HG03439 (cell line): ENCODE results near the gene CCL13.

ENCODE experiments used
- ATAC-seq: cut with Tn5 transposase; IDR thresholded peaks from one replicate; pipeline ENCODE4 v1.9.1; 2021; ENCODE audit warnings: mild to moderate bottlenecking, moderate library complexity; ENCODE audit not compliant: unreplicated experiment

CCL13 gene

GRCh38 chr17:34383216-34383615, 26.9 kb downstream of the CCL13 start:
- no peak for ATAC-seq

GRCh38 chr17:34384271-34384670, 28.0 kb downstream of the CCL13 start:
- ATAC-seq: no peak

GRCh38 chr17:34384822-34385605, 28.7 kb downstream of the CCL13 start:
- no peak for ATAC-seq

GRCh38 chr17:34386343-34386696, 30.0 kb downstream of the CCL13 start:
- ATAC-seq: no peak

- ATAC-seq: no peak
Observed at GRCh38 chr17:34386697-34387550, 30.6 kb downstream of the CCL13 start.

- ATAC-seq: no peak
Observed at GRCh38 chr17:34387566-34387965, 31.3 kb downstream of the CCL13 start.

GRCh38 chr17:34389126-34389750, 33.0 kb downstream of the CCL13 start:
- no peak for ATAC-seq

- ATAC-seq: no peak
Observed at GRCh38 chr17:34390649-34391048, 34.4 kb downstream of the CCL13 start.

GRCh38 chr17:34391241-34391640, 35.0 kb downstream of the CCL13 start:
- ATAC-seq: no peak

- ATAC-seq: no peak
Observed at GRCh38 chr17:34393401-34393800, 37.1 kb downstream of the CCL13 start.

GRCh38 chr17:34397265-34397664, 41.0 kb downstream of the CCL13 start:
- no peak for ATAC-seq

- no peak for ATAC-seq
Observed at GRCh38 chr17:34398990-34399389, 42.7 kb downstream of the CCL13 start.

GRCh38 chr17:34399725-34400124, 43.4 kb downstream of the CCL13 start:
- ATAC-seq: no peak

- ATAC-seq: no peak
Observed at GRCh38 chr17:34400301-34400931, 44.1 kb downstream of the CCL13 start.

GRCh38 chr17:34401165-34401564, 44.9 kb downstream of the CCL13 start:
- ATAC-seq: no peak

- ATAC-seq: no peak
Observed at GRCh38 chr17:34403006-34403405, 46.7 kb downstream of the CCL13 start.

GRCh38 chr17:34406226-34406625, 49.9 kb downstream of the CCL13 start:
- no peak for ATAC-seq
